Measurements from ENCODE around the gene KCNIP1.

Gene KCNIP1

GRCh38 chr5:170469414-170469813, 34.4 kb upstream of the KCNIP1 start:
- DNase-seq (ENCODE audit: low read depth in 2 of 2), result no peak
- no peak for TF ChIP-seq CTCF (IDR thresholded peaks at IDR 0.05; ENCODE audit: low read depth, low read length)
- H3K4me3 ChIP-seq (replicated peaks in 1 of 2; ENCODE audit: low read depth in 2 of 2, low read length in 2 of 2), result no peak overlapping the region

- no peak for TF ChIP-seq CTCF (IDR thresholded peaks at IDR 0.05; ENCODE audit: low read depth, low read length)
- H3K4me3 ChIP-seq (replicated peaks in 1 of 2; ENCODE audit: low read depth in 2 of 2, low read length in 2 of 2), result no peak overlapping the region
- no peak for DNase-seq (ENCODE audit: low read depth in 2 of 2)
Observed at GRCh38 chr5:170470275-170470674, 33.5 kb upstream of the KCNIP1 start.

GRCh38 chr5:170470808-170471404, 32.9 kb upstream of the KCNIP1 start:
- TF ChIP-seq CTCF (IDR thresholded peaks at IDR 0.05; ENCODE audit: low read depth, low read length), result no peak
- no peak for DNase-seq (ENCODE audit: low read depth in 2 of 2)
- no peak overlapping the region for H3K4me3 ChIP-seq (replicated peaks in 1 of 2; ENCODE audit: low read depth in 2 of 2, low read length in 2 of 2)

GRCh38 chr5:170471551-170472178, 32.2 kb upstream of the KCNIP1 start:
- H3K4me3 ChIP-seq (replicated peaks in 1 of 2; ENCODE audit: low read depth in 2 of 2, low read length in 2 of 2), result no peak overlapping the region
- no peak for TF ChIP-seq CTCF (IDR thresholded peaks at IDR 0.05; ENCODE audit: low read depth, low read length)

GRCh38 chr5:170473642-170474041, 30.2 kb upstream of the KCNIP1 start:
- no peak for TF ChIP-seq CTCF (IDR thresholded peaks at IDR 0.05; ENCODE audit: low read depth, low read length)
- DNase-seq (ENCODE audit: low read depth in 2 of 2), result no peak
- no peak overlapping the region for H3K4me3 ChIP-seq (replicated peaks in 1 of 2; ENCODE audit: low read depth in 2 of 2, low read length in 2 of 2)

More at GRCh38 chr5:170471551-170472178, 32.2 kb upstream of the KCNIP1 start:
- DNase-seq (ENCODE audit: low read depth in 2 of 2), result no peak

- H3K4me3 ChIP-seq (replicated peaks in 1 of 2; ENCODE audit: low read depth in 2 of 2, low read length in 2 of 2), result no peak overlapping the region
- TF ChIP-seq CTCF (IDR thresholded peaks at IDR 0.05; ENCODE audit: low read depth, low read length), result no peak
- DNase-seq (ENCODE audit: low read depth in 2 of 2), result no peak
Observed at GRCh38 chr5:170474489-170475274, 29.1 kb upstream of the KCNIP1 start.
